Liver (tissue), 9 donors: Measurements from ENCODE around the gene GNG7. TPM values are rescaled to one million over a fixed set of nuclear protein-coding genes. Genes with fewer than 3 reads are reported as not detected.

Experiments used
- DNase-seq: peaks from one replicate; pipeline ENCODE4 v3.0.0-alpha.2; 2017; ENCODE audit warnings: low spot score
- H3K27ac ChIP-seq, 2 donors: one replicate each; pipeline ENCODE4 v1.7.0; 2013; ENCODE audit warnings: inconsistent platforms in 2 of 2, low read length in 2 of 2, control low read depth in 1 of 2, low read depth in 1 of 2, mild to moderate bottlenecking in 1 of 2
- H3K27me3 ChIP-seq, 4 donors: one replicate each; pipeline versions ENCODE4 v1.6.1 to v1.7.0; 2013; ENCODE audit warnings: low read length in 3 of 4, inconsistent platforms in 1 of 4, mild to moderate bottlenecking in 1 of 4, moderate library complexity in 1 of 4; ENCODE audit not compliant: control insufficient read depth in 4 of 4, insufficient read depth in 4 of 4
- H3K36me3 ChIP-seq, 4 donors: one replicate each; pipeline versions ENCODE4 v1.6.1 to v1.7.0; 2013; ENCODE audit warnings: low read length in 3 of 4, mild to moderate bottlenecking in 3 of 4, low read depth in 1 of 4, moderate library complexity in 1 of 4; ENCODE audit not compliant: control insufficient read depth in 4 of 4, insufficient read depth in 3 of 4
- H3K4me1 ChIP-seq, 4 donors: one replicate each; pipeline versions ENCODE4 v1.6.1 to v1.7.0; 2013; ENCODE audit warnings: low read length in 3 of 4, mild to moderate bottlenecking in 3 of 4, moderate library complexity in 1 of 4; ENCODE audit not compliant: control insufficient read depth in 4 of 4, insufficient read depth in 4 of 4
- H3K4me3 ChIP-seq, 3 donors: one replicate each; pipeline versions ENCODE4 v1.6.1 to v1.7.0; 2013; ENCODE audit warnings: low read length in 3 of 3, control low read depth in 1 of 3, low read depth in 1 of 3, mild to moderate bottlenecking in 1 of 3
- H3K9ac ChIP-seq, 2 donors: one replicate each; pipeline ENCODE4 v1.7.0; 2013; ENCODE audit warnings: low read length in 2 of 2, mild to moderate bottlenecking in 2 of 2, moderate library complexity in 2 of 2, control low read depth in 1 of 2, low read depth in 1 of 2
- H3K9me3 ChIP-seq, 4 donors: one replicate each; pipeline versions ENCODE4 v1.6.1 to v1.7.0; 2013; ENCODE audit warnings: low read length in 3 of 4; ENCODE audit not compliant: control insufficient read depth in 4 of 4
- FOXA2 ChIP-seq: IDR thresholded peaks from 2 replicates; pipeline ENCODE4 v1.6.1; 2016; ENCODE audit warnings: antibody characterized with exemption
- GABPA ChIP-seq, 2 donors: IDR thresholded peaks in 1 of 2; conservative IDR thresholded peaks in 1 of 2; 2 replicates each; pipeline ENCODE4 v1.6.1; 2016; ENCODE audit warnings: antibody characterized with exemption in 2 of 2, mild to moderate bottlenecking in 1 of 2, moderate library complexity in 1 of 2
- HNF4G ChIP-seq: IDR thresholded peaks from 2 replicates; pipeline ENCODE4 v1.6.1; 2016; ENCODE audit warnings: antibody characterized with exemption
- JUND ChIP-seq, 2 donors: IDR thresholded peaks; 2 replicates each; pipeline ENCODE4 v1.6.1; 2016; ENCODE audit warnings: antibody characterized with exemption in 2 of 2
- RAD21 ChIP-seq, 2 donors: IDR thresholded peaks; 2 replicates each; pipeline ENCODE4 v1.6.1; 2016; ENCODE audit warnings: antibody characterized with exemption in 2 of 2, mild to moderate bottlenecking in 2 of 2
- YY1 ChIP-seq: IDR thresholded peaks from 2 replicates; pipeline ENCODE4 v1.6.1; 2016; ENCODE audit warnings: antibody characterized with exemption, mild to moderate bottlenecking
- WGBS: extraction: QIAGEN DNeasy Blood & Tissue Kit; methylation state at CpG from one replicate; pipeline ENCODE4 v1.1.7; 2013; 5-methylcytosine and 5-hydroxymethylcytosine counted together
- polyA plus RNA-seq, 2 donors: library from polyadenylated mRNA; stranded (reverse) in 1 of 2; unstranded in 1 of 2; fragments of 200-250 nt in 1 of 2; fragments of >200 nt in 1 of 2; fragmentation: Nextera tagmentation in 1 of 2; extraction: Ambion mirVana in 1 of 2; gene quantifications; one replicate each; pipeline versions ENCODE4 v1.2.1 to v1.2.3, GENCODE V29; 2013 to 2015
- total RNA-seq, 2 donors: library from RNA; depleted of rRNA; stranded (reverse); fragments of >200 nt; gene quantifications; one replicate each; pipeline ENCODE4 v1.2.3, GENCODE V29; 2014
- TF ChIP-seq, protein P1 (sequence below): IDR thresholded peaks from 2 replicates; pipeline ENCODE4 v1.6.1; 2016; ENCODE audit warnings: antibody characterized with exemption
- TF ChIP-seq, protein P2 (sequence below): IDR thresholded peaks from 2 replicates; pipeline ENCODE4 v1.6.1; 2016; ENCODE audit warnings: antibody characterized with exemption, mild to moderate bottlenecking
- TF ChIP-seq, protein P3 (sequence below): IDR thresholded peaks from 2 replicates; pipeline ENCODE4 v1.6.1; 2016; ENCODE audit warnings: antibody characterized with exemption
- TF ChIP-seq, protein P4 (sequence below): IDR thresholded peaks from 2 replicates; pipeline ENCODE4 v1.6.1; 2016; ENCODE audit warnings: antibody characterized with exemption
- donor health status: healthy.
- donor health status: healthy.
- donor health status: healthy.
- donor health status: healthy.
- donor health status: healthy.

GNG7 gene
- total and polyA plus RNA-seq, 4 donors: 0.75 to 1.9 (median 1.1) TPM

DNA sequence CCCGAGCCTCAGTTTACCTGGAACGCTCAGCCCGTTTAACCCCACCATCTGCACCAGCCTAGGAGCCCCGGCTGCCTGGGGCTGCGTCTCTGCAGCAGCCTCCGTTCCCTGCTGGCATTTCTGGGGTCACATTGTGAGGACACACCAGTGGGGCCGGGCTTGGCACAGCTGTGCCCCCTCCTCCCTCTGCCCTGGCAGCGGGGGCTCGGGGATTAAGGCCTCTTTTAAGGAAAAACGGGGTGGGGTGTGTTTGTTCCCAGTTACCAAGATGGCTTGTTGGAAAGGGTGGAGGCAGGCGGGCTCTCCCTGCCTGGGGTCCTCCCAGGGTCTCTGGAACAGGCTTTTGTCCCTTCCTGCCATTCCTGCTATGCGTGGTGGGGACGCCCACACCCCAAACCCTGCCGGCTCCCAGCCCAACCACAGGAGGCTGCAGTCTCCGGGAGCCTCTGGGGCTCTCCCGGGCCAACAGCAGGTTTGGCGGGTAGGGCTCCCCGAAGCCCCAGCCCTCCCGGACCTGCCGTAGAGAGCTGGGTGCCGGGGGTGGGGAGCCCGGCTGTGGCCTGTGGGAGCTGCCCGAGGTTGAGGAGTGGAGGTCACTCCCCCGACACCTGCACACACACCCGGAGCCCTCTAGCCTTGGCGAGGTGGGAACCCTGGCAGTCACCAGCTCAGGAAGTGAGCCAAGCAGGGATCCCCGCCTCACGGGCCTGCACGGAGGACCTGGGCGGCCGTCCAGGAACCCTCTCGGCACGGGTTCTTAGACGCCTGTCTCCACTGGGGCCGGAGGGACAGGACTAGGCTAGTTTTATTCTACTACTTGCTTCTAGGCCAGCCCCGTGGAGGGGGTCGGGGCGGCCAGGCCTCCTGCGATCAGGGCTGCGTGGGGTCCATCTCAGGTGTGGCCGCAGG is 189.7 kb downstream of the GNG7 start:
- Histone ChIP-seq H3K4me3 (no peak overlapping the region), H3K4me1 (no peaks in the 10 kb centered on the region), H3K27me3 (no peaks in the 10 kb centered on the region), H3K27ac (no peak overlapping the region), H3K9me3 (no peaks in the 10 kb centered on the region), H3K36me3 (no peaks in the 10 kb centered on the region), H3K9ac (no peak overlapping the region)
- WGBS: 87% methylated on average over 41 of the region's 41 CpGs
- DNase-seq: no peak
- no peak for TF ChIP-seq GABPA (IDR thresholded peaks at IDR 0.05 in 1 of 2, conservative IDR thresholded peaks at IDR 0.05 in 1 of 2)
- no peak for TF ChIP-seq FOXA2
- TF ChIP-seq, protein P1, sequence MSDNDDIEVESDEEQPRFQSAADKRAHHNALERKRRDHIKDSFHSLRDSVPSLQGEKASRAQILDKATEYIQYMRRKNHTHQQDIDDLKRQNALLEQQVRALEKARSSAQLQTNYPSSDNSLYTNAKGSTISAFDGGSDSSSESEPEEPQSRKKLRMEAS: no peak
- TF ChIP-seq, protein P2, sequence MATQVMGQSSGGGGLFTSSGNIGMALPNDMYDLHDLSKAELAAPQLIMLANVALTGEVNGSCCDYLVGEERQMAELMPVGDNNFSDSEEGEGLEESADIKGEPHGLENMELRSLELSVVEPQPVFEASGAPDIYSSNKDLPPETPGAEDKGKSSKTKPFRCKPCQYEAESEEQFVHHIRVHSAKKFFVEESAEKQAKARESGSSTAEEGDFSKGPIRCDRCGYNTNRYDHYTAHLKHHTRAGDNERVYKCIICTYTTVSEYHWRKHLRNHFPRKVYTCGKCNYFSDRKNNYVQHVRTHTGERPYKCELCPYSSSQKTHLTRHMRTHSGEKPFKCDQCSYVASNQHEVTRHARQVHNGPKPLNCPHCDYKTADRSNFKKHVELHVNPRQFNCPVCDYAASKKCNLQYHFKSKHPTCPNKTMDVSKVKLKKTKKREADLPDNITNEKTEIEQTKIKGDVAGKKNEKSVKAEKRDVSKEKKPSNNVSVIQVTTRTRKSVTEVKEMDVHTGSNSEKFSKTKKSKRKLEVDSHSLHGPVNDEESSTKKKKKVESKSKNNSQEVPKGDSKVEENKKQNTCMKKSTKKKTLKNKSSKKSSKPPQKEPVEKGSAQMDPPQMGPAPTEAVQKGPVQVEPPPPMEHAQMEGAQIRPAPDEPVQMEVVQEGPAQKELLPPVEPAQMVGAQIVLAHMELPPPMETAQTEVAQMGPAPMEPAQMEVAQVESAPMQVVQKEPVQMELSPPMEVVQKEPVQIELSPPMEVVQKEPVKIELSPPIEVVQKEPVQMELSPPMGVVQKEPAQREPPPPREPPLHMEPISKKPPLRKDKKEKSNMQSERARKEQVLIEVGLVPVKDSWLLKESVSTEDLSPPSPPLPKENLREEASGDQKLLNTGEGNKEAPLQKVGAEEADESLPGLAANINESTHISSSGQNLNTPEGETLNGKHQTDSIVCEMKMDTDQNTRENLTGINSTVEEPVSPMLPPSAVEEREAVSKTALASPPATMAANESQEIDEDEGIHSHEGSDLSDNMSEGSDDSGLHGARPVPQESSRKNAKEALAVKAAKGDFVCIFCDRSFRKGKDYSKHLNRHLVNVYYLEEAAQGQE: no peak

DNA sequence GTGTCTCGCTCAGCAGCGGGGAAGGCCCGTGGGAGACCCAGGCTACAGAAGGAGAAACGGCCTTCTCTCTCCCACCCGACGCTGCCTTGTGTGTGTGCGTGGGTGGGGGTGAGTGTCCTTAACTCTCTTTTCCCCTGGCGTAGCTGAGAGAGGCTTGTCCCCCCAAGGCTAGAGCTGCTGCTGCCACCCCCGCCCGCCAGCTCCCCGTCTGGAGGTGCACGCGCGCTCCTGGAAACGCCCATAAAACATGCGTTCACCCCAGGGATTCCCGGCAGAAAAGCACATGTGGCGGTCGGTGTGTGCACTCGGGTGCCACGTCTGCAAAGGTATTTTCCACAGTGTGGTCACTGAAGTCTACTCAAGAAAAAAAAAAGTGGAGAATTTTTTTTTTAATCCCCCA is 190.5 kb downstream of the GNG7 start:
- DNase-seq: no peak
- H3K36me3 ChIP-seq: no peaks in the 10 kb centered on the region
- TF ChIP-seq FOXA2 (no peak), GABPA (IDR thresholded peaks at IDR 0.05 in 1 of 2, conservative IDR thresholded peaks at IDR 0.05 in 1 of 2) (no peak)

DNA sequence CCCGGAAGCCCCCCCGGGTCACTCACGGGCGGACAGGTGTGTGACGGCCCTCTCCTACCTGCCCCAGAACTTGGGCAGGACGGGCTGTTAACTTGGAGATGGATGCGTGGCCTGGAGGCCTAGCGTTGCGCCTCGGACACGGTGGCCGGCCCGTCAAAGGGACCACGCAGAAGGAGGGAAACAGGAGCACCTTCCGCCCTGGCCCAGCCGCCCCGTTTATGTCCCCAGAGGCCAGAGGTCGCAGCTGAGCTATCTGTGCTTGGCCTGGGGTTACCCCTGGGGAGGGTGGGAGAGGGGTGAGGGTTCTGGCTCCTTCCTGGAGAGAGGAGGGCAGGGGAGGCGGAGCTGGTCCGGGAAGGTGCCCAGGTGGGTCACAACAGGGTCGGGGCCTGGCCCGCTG is 190.9 kb downstream of the GNG7 start:
- Histone ChIP-seq H3K36me3 (no peaks in the 10 kb centered on the region), H3K4me1 (peaks cover 0 to 5% (median 2%) of the 10 kb centered on the region in 4 donors), H3K27ac (no peak overlapping the region), H3K4me3 (no peak overlapping the region), H3K27me3 (no peaks in the 10 kb centered on the region), H3K9ac (no peak overlapping the region), H3K9me3 (no peaks in the 10 kb centered on the region)
- 88% methylated on average over 22 of the region's 22 CpGs for WGBS
- no peak for DNase-seq
- TF ChIP-seq, protein P2: no peak
- no peak for TF ChIP-seq RAD21 (IDR thresholded peaks at IDR 0.05)
- no peak for TF ChIP-seq GABPA (IDR thresholded peaks at IDR 0.05 in 1 of 2, conservative IDR thresholded peaks at IDR 0.05 in 1 of 2)
- no peak for TF ChIP-seq JUND (IDR thresholded peaks at IDR 0.05)
- TF ChIP-seq, protein P3, sequence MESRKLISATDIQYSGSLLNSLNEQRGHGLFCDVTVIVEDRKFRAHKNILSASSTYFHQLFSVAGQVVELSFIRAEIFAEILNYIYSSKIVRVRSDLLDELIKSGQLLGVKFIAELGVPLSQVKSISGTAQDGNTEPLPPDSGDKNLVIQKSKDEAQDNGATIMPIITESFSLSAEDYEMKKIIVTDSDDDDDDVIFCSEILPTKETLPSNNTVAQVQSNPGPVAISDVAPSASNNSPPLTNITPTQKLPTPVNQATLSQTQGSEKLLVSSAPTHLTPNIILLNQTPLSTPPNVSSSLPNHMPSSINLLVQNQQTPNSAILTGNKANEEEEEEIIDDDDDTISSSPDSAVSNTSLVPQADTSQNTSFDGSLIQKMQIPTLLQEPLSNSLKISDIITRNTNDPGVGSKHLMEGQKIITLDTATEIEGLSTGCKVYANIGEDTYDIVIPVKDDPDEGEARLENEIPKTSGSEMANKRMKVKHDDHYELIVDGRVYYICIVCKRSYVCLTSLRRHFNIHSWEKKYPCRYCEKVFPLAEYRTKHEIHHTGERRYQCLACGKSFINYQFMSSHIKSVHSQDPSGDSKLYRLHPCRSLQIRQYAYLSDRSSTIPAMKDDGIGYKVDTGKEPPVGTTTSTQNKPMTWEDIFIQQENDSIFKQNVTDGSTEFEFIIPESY: no peak
- TF ChIP-seq, protein P4, sequence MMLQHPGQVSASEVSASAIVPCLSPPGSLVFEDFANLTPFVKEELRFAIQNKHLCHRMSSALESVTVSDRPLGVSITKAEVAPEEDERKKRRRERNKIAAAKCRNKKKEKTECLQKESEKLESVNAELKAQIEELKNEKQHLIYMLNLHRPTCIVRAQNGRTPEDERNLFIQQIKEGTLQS: no peak
- TF ChIP-seq HNF4G: no peak
- TF ChIP-seq YY1: no peak

More for the DNA sequence above, 190.5 kb downstream of the GNG7 start:
- Histone ChIP-seq H3K9me3 (no peaks in the 10 kb centered on the region), H3K4me3 (no peak overlapping the region), H3K9ac (no peak overlapping the region), H3K27me3 (no peaks in the 10 kb centered on the region), H3K27ac (no peak overlapping the region), H3K4me1 (peaks cover 0 to 2% (median under 1%) of the 10 kb centered on the region in 4 donors)
- 89% methylated on average over 21 of the region's 21 CpGs for WGBS
